Measurements from ENCODE around the gene TMEM203. TPM values are rescaled to one million over a fixed set of nuclear protein-coding genes. Genes with fewer than 3 reads are reported as not detected.

The TMEM203 gene
- polyA plus RNA-seq, 1 donor from 2014 or later: 61.1 TPM

DNA sequence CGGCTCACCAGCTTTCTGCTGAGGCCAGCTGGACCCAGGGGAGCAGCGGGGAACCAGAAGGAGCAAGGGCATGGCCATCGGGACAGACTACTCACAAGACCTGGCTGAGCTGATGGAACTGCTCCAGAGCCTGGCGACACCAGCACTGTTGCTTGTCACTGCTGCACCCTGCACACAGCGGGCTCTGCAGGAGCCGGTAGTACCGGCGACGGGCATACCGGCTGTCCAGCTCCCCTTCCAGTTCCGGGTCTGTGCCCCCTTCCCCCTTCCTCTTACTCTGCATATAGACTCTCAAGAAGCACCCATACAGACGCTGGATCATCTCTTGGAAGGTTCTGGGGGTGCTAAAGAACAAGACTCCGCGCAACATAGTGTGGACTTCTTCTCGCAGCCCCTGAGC lies 18.1 kb downstream of the TMEM203 start:
- H3K9me2 ChIP-seq (ENCODE audit: insufficient read depth, low read length): no peaks in the 10 kb centered on the region
- no peak overlapping the region for H2AFZ ChIP-seq (ENCODE audit: low read depth, low read length)
- no peaks in the 10 kb centered on the region for H4K20me1 ChIP-seq (ENCODE audit: insufficient read depth)
- peak overlapping the region; percentile 85 for H3K9ac ChIP-seq (ENCODE audit: low read length)
- H3K27ac ChIP-seq (ENCODE audit: low read length): no peak overlapping the region
- no peaks in the 10 kb centered on the region for H3K27me3 ChIP-seq (ENCODE audit: insufficient read depth, low read depth, low read length)
- peak overlapping the region; percentile 98 for H3K4me3 ChIP-seq (ENCODE audit: low read length)
- H3K79me2 ChIP-seq (replicated peaks; ENCODE audit: insufficient read depth, low read length): peaks cover 14% of the 10 kb centered on the region
- H3K4me2 ChIP-seq (ENCODE audit: low read length): peak overlapping the region; percentile 95
- TF ChIP-seq MXI1 (conservative IDR thresholded peaks at IDR 0.05; ENCODE audit: poor library complexity, severe bottlenecking) (no peak), POLR2AphosphoS5 (IDR thresholded peaks at IDR 0.05) (no peak), RAD21 (conservative IDR thresholded peaks at IDR 0.05) (no peak)
- H3K9me3 ChIP-seq (ENCODE audit: low read length): no peaks in the 10 kb centered on the region
- no peaks in the 10 kb centered on the region for H3F3A ChIP-seq (ENCODE audit: insufficient read depth, low read length, poor library complexity, severe bottlenecking)
- no peaks in the 10 kb centered on the region for H3K36me3 ChIP-seq (ENCODE audit: insufficient read depth, low read length)

DNA sequence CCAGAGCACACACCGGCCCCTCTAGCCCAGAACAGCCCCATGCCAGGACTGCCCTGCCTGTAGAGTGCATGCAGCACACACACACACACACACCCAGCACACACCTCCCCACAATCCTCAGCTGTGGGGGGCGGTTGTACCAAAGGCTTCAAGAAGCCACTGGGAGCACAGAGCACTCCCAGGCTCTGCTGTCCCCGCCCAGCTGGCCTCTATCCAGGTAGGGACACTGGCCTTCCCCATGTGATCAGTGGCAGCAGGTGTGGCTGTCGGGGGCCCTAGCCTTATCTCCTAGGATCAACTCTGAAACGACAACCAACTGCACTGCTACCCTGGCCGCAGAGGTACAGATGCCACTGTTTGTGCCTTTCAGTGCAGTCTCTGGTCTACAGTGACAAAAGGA lies 19.1 kb downstream of the TMEM203 start:
- Histone ChIP-seq H3K79me2 (replicated peaks; ENCODE audit: insufficient read depth, low read length) (peaks cover 14% of the 10 kb centered on the region), H3K4me3 (ENCODE audit: low read length) (peak overlapping the region; percentile 98), H3K9ac (ENCODE audit: low read length) (no peak overlapping the region), H3F3A (ENCODE audit: insufficient read depth, low read length, poor library complexity, severe bottlenecking) (no peaks in the 10 kb centered on the region), H3K9me3 (ENCODE audit: low read length) (no peaks in the 10 kb centered on the region), H3K9me2 (ENCODE audit: insufficient read depth, low read length) (no peaks in the 10 kb centered on the region), H3K36me3 (ENCODE audit: insufficient read depth, low read length) (no peaks in the 10 kb centered on the region), H3K27ac (ENCODE audit: low read length) (no peak overlapping the region), H3K27me3 (ENCODE audit: insufficient read depth, low read depth, low read length) (no peaks in the 10 kb centered on the region), H2AFZ (ENCODE audit: low read depth, low read length) (no peak overlapping the region), H3K4me2 (ENCODE audit: low read length) (peak overlapping the region; percentile 95), H4K20me1 (ENCODE audit: insufficient read depth) (no peaks in the 10 kb centered on the region)
- no peak for TF ChIP-seq EP300 (conservative IDR thresholded peaks at IDR 0.05; ENCODE audit: poor library complexity, severe bottlenecking)
- no peak for TF ChIP-seq EZH2 (IDR thresholded peaks at IDR 0.05; ENCODE audit: borderline replicate concordance, insufficient read depth, low read length, poor library complexity, severe bottlenecking)
- TF ChIP-seq CTCF (IDR thresholded peaks at IDR 0.05; ENCODE audit: poor library complexity, severe bottlenecking): no peak
- TF ChIP-seq TAF1 (IDR thresholded peaks at IDR 0.05; ENCODE audit: low read depth): no peak
- no peak for TF ChIP-seq POLR2AphosphoS5 (IDR thresholded peaks at IDR 0.05)
- no peak for TF ChIP-seq MXI1 (conservative IDR thresholded peaks at IDR 0.05; ENCODE audit: poor library complexity, severe bottlenecking)
- no peak for TF ChIP-seq REST (IDR thresholded peaks at IDR 0.05; ENCODE audit: borderline replicate concordance)
- TF ChIP-seq SMC3 (conservative IDR thresholded peaks at IDR 0.05; ENCODE audit: poor library complexity): no peak
- no peak for TF ChIP-seq RAD21 (conservative IDR thresholded peaks at IDR 0.05)

- Histone ChIP-seq H3F3A (ENCODE audit: insufficient read depth, low read length, poor library complexity, severe bottlenecking) (no peaks in the 10 kb centered on the region), H3K4me3 (ENCODE audit: low read length) (peak overlapping the region; percentile 98), H3K4me2 (ENCODE audit: low read length) (no peak overlapping the region), H3K27me3 (ENCODE audit: insufficient read depth, low read depth, low read length) (no peaks in the 10 kb centered on the region), H2AFZ (ENCODE audit: low read depth, low read length) (no peak overlapping the region), H3K27ac (ENCODE audit: low read length) (no peak overlapping the region), H4K20me1 (ENCODE audit: insufficient read depth) (no peaks in the 10 kb centered on the region), H3K9me3 (ENCODE audit: low read length) (no peaks in the 10 kb centered on the region), H3K79me2 (replicated peaks; ENCODE audit: insufficient read depth, low read length) (peaks cover 14% of the 10 kb centered on the region), H3K36me3 (ENCODE audit: insufficient read depth, low read length) (no peaks in the 10 kb centered on the region), H3K9me2 (ENCODE audit: insufficient read depth, low read length) (no peaks in the 10 kb centered on the region), H3K9ac (ENCODE audit: low read length) (no peak overlapping the region)
- TF ChIP-seq POLR2AphosphoS5 (IDR thresholded peaks at IDR 0.05): no peak
- no peak for TF ChIP-seq REST (IDR thresholded peaks at IDR 0.05; ENCODE audit: borderline replicate concordance)
- no peak for TF ChIP-seq RAD21 (conservative IDR thresholded peaks at IDR 0.05)
- no peak for TF ChIP-seq MXI1 (conservative IDR thresholded peaks at IDR 0.05; ENCODE audit: poor library complexity, severe bottlenecking)
- TF ChIP-seq EP300 (conservative IDR thresholded peaks at IDR 0.05; ENCODE audit: poor library complexity, severe bottlenecking): no peak
- TF ChIP-seq TAF1 (IDR thresholded peaks at IDR 0.05; ENCODE audit: low read depth): no peak
- TF ChIP-seq EZH2 (IDR thresholded peaks at IDR 0.05; ENCODE audit: borderline replicate concordance, insufficient read depth, low read length, poor library complexity, severe bottlenecking): no peak
- no peak for TF ChIP-seq SMC3 (conservative IDR thresholded peaks at IDR 0.05; ENCODE audit: poor library complexity)
- no peak for TF ChIP-seq CTCF (IDR thresholded peaks at IDR 0.05; ENCODE audit: poor library complexity, severe bottlenecking)
Observed at GRCh38 chr9:137185921-137186320, 19.5 kb downstream of the TMEM203 start.
